DMS53 treated with DMSO at 0.1 percent for 48 hours (cell line): Measurements from ENCODE around the gene CDHR1.
"Not testable (repeated sequence)": the region's sequence is repeated elsewhere in the genome, so short reads cannot be mapped to it uniquely, and the experiment has no call there.

Source experiments
- DNase-seq: peaks from one replicate; lab custom pipeline; 2025; ENCODE audit not compliant: unreplicated experiment; lab: John Stamatoyannopoulos, UW

The CDHR1 gene

DNA sequence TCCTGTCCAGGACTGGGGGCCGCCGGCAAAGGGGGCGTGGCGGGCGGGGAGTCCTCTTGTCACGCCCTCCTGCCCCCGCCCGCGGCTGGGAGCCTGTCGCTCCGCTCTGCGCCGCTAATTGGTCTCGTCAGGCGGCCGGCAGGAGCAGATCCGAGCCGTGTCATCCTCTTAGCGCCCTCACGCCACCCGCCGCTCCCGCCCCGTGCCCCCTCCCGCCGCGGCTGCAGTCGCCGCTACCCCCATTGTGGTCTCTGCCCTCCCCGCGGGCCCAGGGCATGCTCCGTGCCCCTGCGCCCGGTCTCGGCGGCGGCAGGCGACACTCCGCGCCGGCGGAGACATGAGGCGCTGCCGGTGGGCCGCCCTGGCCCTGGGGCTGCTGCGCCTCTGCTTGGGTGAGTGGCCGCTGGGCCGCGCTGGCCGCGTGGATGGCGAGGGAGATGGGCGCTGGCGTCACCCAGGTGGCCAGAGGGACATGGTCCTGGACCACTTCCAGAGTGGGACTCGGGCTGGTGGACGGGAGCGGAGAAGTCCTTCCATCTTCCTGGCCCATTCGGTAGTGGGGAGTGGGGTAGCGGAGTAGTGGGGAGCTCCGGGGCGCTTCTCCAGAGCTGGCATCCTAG is at the start of gene CDHR1:
Gene CDHR1, plus strand, starts transcription at position 114 of the 620 bp plus-strand sequence. Its CDS starts 224 bp downstream, at position 338.
- DNase-seq, result peak; percentile 29

DNA sequence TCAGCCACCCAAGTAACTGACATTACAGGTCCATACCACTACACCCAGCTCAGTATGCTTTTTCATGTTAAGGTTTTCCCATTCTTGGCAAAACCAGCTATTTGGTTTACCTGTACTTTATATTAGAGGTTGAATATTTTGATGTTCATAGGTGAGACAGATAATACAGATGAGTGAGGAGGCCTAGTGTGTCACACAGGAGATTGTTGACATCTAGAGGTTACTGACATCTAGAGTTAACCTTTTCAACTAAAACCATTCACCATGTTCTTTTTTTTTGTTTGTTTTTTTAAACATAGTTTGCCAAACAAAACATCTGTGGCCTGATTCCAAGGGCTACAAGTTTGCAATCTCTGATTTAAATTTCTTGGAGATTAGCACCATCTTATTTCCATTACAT is 47.0 kb upstream of the CDHR1 start:
- DNase-seq, result no peak

DNA sequence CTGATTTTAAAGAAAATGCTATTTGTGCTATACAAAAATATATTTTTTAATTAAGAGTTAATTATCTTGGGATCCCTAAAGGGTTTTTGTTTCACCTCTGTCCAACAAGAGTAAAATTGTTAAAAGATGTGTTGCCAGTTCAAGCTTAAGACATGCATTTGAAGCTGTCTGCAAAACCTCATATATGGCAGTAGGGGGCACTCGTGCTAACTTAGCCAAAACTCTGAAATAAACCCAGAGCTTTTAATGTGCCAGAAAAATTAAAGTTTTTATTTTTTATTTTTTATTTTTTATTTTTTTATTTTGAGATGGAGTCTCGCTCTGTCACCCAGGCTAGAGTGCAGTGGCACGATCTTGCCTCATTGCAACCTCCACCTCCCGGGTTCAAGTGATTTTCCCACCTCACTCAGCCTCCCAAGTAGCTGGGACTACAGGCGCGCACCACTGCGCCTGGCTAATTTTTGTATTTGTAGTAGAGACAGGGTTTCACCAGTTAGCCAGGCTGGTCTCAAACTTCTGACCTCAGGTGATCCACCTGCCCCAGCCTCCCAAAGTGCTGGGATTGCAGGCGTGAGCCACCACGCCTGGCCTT is 46.2 kb upstream of the CDHR1 start:
- DNase-seq, result peak; percentile 33

DNA sequence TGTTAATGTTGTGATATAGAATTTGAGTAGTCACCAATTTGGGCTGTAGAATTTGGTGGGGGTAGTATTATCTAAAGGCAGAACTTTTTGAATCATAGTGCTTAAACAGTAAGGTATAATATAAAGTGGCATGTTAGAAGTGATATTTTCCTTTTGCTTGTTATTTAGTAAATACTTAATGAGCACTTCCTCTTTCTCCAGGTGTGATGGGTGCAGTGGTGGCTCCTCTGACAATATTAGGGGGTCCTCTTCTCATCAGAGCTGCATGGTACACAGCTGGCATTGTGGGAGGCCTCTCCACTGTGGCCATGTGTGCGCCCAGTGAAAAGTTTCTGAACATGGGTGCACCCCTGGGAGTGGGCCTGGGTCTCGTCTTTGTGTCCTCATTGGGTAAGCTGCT is 44.5 kb upstream of the CDHR1 start:
- no peak for DNase-seq

DNA sequence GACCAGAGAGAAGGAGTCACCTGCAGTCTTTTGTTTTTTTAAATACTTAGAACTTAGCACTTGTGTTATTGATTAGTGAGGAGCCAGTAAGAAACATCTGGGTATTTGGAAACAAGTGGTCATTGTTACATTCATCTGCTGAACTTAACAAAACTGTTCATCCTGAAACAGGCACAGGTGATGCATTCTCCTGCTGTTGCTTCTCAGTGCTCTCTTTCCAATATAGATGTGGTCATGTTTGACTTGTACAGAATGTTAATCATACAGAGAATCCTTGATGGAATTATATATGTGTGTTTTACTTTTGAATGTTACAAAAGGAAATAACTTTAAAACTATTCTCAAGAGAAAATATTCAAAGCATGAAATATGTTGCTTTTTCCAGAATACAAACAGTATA is 41.6 kb upstream of the CDHR1 start:
- no peak for DNase-seq

DNA sequence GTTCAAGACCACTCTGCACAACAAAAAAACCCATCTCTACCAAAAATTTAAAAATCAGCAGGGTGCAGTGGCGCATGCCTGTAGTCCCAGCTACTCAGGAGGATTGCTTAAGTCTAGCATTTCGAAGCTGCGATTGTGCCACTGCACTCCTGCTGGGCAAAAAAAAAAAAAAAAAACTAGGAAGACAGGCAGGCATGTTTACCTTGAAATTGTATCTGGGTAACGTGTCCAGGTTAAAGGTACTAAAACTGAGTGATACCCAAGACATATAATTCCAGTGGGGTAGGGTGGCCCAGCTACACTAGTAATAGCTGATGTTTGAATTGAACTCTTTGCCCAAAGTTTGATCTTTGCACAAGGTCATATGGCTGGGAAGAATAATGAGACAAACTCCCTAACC is 38.8 kb upstream of the CDHR1 start:
- DNase-seq, result peak; percentile 11

DNA sequence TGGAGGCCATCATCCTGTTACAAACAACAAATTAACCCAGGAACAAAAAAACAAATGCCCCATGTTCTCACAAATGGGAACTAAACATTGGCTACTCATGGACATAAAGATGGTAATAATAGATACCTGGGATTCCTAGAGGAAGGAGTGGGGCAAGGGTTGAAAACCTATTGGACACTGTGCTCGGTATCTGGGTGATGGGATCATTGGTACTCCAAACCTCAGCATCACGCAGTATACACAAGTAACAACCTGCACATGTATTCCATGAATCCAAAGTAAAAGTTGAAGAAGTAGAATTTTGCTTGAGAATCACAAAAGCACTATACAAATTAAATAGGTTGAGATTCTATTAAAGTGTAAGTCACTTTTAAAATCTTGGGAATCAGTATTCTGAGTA is 38.3 kb upstream of the CDHR1 start:
- no peak for DNase-seq

DNA sequence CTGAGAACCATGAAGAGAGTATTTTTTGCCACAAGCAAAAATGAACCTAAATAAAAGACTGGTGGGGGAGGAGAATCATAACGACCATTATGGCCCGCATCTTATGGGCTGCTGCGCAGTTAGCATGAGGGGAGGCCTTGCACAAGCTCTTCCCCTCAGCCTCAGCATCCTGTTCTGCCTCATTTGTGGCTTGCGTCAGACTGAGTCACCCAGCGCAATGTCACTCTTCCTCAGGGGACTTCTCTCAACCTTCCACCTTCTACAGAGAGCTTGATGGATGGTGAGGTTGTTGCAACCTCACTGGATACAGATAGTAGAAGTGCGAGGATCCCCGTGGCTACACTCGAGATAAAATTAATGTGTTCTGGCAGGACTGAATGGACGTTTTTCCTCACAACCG is 37.6 kb upstream of the CDHR1 start:
- peak; percentile 20 for DNase-seq

DNA sequence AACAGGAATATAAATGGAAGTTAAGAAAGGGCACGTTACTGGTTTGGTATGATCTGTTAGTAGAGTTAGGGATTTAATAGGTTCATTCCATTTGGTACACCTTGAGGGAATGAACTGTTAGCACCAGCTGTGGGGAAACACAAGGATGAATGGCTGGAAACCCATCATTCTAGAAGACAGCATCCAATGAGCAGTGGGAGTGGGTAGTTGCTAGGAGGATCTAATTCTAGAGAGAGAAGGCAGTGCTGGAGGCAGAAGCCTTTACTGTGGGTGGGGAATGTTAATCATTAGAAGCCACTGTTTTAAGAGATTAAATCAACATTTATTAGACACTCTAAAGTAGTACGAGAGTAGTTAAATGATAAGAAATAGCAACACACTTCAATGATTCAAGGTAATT is 36.3 kb upstream of the CDHR1 start:
- DNase-seq, result no peak

DNA sequence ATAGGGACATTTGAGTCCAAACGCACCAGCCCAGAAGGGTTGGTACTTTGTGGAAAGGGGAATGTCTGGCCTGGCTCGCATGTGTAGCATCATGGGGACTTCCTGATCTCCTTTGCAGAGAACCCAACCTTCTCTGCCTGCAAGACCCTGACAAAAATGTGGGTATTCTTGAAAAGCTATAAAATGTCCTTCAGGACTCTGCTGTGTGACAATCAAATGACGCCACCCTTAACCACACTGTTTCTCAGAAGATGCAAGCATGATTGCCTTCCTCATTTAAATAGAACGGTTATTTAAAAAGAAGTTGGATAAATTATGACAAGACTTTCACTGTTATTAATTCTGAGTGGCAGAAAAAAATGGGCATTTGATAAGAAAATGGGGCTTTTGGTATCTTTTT is 35.8 kb upstream of the CDHR1 start:
- no peak for DNase-seq

DNA sequence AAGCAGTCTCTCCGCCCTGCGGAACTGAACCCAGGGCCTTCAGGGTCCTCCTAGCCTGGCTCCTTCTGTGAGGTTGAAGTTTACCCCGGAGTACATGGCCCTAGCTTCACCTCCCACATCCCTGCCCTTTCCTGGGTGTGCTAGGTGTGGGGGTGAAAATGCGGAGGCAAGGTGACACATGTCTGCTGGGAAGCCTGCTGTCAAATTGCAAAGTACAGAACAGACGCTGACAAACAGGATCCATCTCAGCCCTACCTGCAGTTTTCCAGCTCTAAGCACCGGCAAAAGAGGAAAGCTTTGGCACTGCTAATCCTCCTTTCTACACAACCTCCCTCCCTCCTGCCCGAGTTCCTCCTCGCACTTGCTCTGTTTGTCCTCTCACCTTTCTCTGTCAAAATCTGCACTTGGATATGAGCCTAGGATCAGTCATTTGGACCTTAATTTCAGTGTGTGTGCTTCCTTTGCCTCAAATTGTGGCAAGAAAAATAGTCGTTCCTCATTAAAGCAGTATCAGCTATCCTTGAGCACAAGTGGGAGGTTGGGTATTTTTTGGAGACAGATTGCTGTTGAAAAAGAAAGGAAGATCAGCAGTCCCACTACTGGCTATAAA is 35.2 kb upstream of the CDHR1 start:
- no peak for DNase-seq

DNA sequence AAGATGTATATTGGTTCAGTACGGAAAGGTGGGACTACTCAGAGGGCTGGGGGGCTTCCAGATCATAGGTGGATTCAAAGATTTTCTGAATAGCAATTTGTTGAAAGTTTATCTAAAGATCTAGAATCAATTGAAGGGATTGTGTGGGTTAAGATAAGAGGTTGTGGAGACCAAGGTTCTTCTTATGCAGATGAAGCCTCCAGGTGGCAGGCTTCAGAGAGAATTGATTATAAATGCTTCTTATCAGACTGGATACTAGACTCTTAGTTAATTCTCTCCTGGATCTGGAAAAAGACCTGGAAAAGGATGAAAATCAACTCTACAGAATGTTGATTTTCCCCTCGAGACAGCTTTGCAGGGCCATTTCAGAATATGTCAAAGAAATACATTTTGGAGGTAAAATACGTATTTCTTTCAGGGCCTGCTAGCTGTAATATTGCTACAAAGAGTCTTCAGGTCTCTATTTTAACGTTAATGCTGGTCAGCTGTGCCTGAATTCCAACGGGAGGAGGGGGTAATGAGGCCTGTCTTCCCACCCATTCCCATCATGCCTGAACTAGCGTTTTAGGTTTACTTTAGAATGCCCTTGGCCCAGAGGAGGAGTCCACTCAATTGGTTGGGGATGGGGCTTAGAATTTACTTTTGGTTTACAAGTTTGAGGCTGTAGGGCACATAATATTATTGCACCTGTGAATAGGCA is 33.5 kb upstream of the CDHR1 start:
- DNase-seq, result no peak

DNA sequence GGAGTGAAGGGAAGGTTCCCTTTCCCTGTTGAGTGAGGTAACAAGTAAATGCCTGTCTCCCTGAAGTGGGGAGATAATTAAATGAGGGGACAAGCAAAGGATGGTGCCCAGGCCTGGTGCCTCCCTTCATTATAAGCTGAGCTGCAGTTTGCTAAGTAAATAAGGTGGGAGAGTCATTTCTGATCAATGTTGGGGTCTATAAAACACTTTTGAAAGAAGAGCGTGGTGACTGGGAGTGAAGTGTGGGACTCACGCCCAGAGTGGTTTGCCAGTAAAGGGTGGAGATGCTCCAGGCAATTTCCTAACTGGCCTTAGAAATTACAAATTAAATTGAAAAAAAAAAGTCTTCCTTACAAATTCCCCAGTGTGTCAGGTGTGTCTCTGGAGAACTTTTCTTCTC is 30.3 kb upstream of the CDHR1 start:
- no peak for DNase-seq

DNA sequence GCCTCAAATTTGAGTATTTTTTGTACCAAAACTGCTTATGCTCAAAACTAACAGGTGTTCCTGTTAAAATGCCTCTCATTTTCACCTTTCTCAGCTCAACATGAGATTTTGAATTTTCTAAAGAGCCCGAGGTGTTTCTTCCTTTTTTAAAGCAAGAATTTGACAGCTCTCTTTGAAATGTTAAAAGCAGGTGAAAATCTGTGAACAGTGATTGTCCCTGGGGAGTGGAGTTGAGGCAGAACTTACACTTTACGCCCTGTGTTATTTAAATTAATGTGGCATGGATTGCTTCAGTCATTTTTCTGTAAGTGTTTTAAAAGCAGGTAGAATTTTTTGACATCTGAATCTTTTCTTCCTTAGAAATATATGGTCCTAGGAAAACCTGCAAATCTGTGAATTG is 29.9 kb upstream of the CDHR1 start:
- no peak for DNase-seq

DNA sequence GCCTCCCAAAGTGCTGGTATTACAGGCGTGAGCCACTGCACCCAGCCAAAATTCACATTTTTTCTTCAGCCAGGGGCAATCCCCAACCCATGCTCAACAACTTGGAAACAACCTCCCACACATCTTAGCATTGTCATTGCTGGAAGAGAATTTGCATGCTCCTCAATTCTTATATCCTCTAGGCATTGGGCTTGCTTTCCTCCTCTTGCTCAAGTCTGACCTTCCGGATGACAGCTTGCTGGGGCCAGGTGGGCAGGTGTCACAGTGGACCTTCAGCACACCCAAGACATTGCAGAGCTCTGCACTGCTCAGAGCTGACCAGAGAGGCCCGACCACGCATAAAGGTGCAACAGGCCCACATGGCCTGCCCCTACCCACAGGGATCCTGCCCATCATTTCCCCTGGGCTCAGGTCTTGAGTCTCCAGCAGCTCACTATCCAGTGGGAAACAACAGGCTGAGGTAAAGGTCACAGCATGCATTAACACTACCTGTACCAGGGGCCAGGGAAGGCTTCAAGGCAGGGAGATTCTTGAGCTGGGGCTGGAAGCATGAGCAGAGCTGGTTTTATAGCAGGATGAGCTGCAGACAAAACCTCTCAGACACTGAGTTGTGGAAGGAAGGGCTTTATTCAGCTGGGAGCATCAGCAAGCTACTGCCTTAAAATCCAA is 27.6 kb upstream of the CDHR1 start:
- DNase-seq, result no peak

DNA sequence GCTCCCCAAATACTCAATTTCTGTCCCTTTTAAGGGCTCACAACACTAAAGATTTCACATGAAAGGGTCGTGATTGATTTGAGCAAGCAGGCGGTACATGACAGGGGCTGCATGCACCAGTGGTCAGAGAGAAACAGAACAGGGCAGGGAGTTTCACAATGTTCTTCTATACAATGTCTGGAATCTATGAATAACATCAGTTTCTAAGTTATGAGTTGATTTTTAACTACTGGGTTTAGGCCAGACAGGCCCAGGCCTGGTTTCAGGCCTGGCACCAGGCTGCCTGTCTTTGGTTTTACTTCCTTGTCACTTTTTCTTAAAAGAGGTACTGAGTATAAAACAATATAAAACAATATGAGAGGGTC is 27.1 kb upstream of the CDHR1 start:
- not testable (repeated sequence) for DNase-seq

DNA sequence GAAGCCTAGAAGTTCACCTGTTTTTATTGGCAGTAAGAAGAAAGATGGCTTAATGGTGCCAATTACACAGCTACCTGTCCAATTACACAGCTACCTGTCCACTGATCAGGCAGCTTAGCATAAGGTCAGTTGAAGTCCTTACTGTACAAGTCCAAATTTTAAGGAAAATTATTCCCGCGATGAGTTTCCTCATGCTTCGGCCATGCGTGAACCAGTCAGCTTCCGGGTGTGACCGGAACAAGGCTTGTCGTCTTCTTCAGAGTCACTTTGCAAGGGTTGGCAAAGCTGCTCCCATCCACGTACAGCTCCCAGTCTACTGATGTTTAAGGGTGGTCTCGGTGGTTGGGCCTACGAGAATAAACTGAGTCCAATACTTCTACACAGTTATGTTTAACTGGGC is 26.0 kb upstream of the CDHR1 start:
- DNase-seq, result not testable (repeated sequence)

DNA sequence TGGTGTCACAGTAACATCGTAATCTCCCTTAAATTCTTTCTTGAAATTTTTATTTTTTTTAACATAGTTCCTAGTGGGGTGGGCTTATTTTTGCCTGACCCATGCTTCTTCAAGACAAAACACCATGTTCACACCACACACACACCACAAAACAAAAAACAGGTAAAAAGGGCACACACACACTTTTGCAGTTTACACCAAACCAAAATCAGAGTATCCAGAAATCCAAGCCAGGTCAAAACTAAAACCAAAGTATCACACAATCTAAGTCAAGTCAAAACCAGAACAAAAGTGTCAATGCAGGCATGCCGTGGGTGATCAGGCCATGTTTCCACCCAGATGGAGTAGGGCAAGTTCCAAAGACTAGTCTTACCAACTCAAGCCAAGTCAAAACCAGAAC is 23.1 kb upstream of the CDHR1 start:
- not testable (repeated sequence) for DNase-seq

DNA sequence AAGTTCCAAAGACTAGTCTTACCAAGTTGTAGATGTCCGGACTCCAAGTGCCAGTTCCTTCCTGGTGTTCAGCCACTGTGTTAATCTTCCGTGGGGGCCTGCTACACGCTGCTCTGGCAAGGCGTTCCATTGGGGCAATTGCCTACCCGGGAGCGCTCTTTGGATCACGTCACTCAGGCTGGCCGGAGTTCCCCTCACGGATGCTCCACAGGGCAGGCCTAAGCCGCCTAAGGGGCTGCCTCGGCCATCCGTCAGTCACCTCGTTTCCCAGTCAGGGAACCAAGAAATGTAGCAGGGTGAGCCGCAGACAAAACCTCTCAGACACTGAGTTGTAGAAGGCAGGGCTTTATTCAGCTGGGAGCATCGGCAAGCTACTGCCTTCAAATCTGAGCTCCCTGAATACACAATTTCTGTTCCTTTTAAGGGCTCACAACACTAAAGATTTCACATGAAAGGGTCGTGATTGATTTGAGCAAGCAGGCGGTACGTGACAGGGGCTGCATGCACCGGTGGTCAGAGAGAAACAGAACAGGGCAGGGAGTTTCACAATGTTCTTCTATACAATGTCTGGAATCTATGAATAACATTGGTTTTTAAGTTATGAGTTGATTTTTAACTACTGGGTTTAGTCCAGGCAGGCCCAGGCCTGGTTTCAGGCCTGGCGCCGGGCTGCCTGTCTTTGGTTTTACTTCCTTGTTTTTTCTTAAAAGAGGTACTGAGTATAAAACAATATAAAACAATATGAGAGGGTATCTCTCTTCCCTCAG is 22.5 kb upstream of the CDHR1 start:
- DNase-seq, result not testable (repeated sequence)

DNA sequence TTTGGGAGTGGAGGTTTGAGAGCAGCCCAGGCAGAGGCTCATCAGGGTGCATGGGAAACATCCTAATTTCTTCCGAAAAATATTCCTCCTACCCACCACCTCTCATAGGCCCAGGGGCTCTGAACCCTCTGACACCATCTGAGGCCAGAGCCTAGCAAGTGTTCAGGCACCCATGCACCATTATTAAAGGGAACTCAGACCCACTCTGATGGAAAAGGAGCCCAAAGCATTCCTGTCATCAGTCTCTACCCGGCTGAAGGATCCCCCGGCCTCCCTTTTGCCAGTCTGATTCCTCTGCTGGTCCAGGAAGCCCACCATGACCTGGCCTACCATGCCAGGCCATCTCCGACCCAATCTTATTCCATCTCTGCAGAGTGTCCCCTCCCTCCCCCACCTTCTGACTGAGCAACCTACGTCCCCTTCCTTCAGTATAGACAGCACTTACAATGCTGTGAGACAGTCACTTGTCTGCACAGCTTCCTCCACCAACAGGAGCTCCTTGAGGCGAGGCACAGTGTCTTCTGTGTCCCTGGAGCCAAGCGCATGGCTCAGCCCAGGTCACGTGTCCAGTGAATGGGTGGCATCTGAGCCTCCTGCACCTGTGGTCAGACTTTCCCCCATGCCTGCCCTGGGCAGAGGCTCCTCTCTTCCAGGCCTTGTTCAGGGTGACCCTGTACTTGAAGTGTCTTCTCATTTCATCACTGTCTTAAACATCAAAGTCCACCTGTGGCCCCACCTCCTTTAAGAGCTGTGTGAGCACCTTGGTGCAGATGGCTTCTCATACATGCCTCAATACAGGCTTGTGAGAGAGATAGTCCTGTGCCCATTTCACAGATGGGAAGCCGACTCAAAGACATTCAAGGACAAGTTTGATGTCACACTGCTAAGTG is 21.6 kb upstream of the CDHR1 start:
- DNase-seq, result no peak
